ELR (cell line): Measurements from ENCODE around the gene CDHR4.
"Not testable (repeated sequence)": the region's sequence is repeated elsewhere in the genome, so short reads cannot be mapped to it uniquely, and the experiment has no call there.

ENCODE experiments used
- DNase-seq: peaks from one replicate; pipeline ENCODE4 v3.0.0-alpha.2; 2015; ENCODE audit warnings: low read depth

The CDHR4 gene

GRCh38 chr3:49799761-49800160 lies at the start of gene CDHR4:
CDHR4 (minus strand) TSS chr3:49799873; CDS start chr3:49799812, 61 bp downstream.
- peak; percentile 63 for DNase-seq

- no peak for DNase-seq
Observed at GRCh38 chr3:49845694-49846093, 46.0 kb upstream of the CDHR4 start.

- DNase-seq = peak; percentile 58
Observed at GRCh38 chr3:49844464-49845183, 45.0 kb upstream of the CDHR4 start.

- no peak for DNase-seq
Observed at GRCh38 chr3:49842843-49843517, 43.3 kb upstream of the CDHR4 start.

- no peak for DNase-seq
Observed at GRCh38 chr3:49841806-49842205, 42.1 kb upstream of the CDHR4 start.

GRCh38 chr3:49841126-49841696 lies 41.5 kb upstream of the CDHR4 start:
- peak; percentile 33 for DNase-seq

GRCh38 chr3:49840388-49840787 lies 40.7 kb upstream of the CDHR4 start:
- no peak for DNase-seq

GRCh38 chr3:49839193-49839809 lies 39.6 kb upstream of the CDHR4 start:
- DNase-seq = peak; percentile 75

- no peak for DNase-seq
Observed at GRCh38 chr3:49831341-49831740, 31.7 kb upstream of the CDHR4 start.

GRCh38 chr3:49826016-49826415 lies 26.3 kb upstream of the CDHR4 start:
- no peak for DNase-seq

GRCh38 chr3:49823131-49823530 lies 23.5 kb upstream of the CDHR4 start:
- not testable (repeated sequence) for DNase-seq

GRCh38 chr3:49813497-49814174 lies 14.0 kb upstream of the CDHR4 start, which contains the start of gene UBA7:
UBA7 (minus strand) TSS chr3:49813953; CDS start chr3:49813787, 166 bp downstream.
- peak; percentile 79 for DNase-seq

GRCh38 chr3:49812916-49813496 lies 13.3 kb upstream of the CDHR4 start:
- peak; percentile 13 for DNase-seq

- DNase-seq = no peak
Observed at GRCh38 chr3:49807431-49808114, 7.9 kb upstream of the CDHR4 start.

- no peak for DNase-seq
Observed at GRCh38 chr3:49806850-49807249, 7.2 kb upstream of the CDHR4 start.

GRCh38 chr3:49805897-49806701 lies 6.4 kb upstream of the CDHR4 start:
- DNase-seq = no peak

- DNase-seq = no peak
Observed at GRCh38 chr3:49805367-49805782, 5.7 kb upstream of the CDHR4 start.

GRCh38 chr3:49804141-49805041 lies 4.7 kb upstream of the CDHR4 start:
- DNase-seq = no peak

- no peak for DNase-seq
Observed at GRCh38 chr3:49803465-49804140, 3.9 kb upstream of the CDHR4 start.
